Hepatocyte (in vitro differentiated cells): Measurements from ENCODE around the gene TAF6.

Experiments used
- EZH2 ChIP-seq: fragments of 200-600 bp; sonication (generic); IDR thresholded peaks from 2 replicates; pipeline ENCODE4 v1.6.1; 2016; ENCODE audit warnings: antibody characterized with exemption, mild to moderate bottlenecking, borderline replicate concordance
- TF ChIP-seq, protein P1 (sequence below): fragments of 200-600 bp; sonication (generic); IDR thresholded peaks from 2 replicates; pipeline ENCODE4 v1.5.1; 2016; ENCODE audit warnings: antibody characterized with exemption, mild to moderate bottlenecking; ENCODE audit not compliant: poor library complexity

DNA sequence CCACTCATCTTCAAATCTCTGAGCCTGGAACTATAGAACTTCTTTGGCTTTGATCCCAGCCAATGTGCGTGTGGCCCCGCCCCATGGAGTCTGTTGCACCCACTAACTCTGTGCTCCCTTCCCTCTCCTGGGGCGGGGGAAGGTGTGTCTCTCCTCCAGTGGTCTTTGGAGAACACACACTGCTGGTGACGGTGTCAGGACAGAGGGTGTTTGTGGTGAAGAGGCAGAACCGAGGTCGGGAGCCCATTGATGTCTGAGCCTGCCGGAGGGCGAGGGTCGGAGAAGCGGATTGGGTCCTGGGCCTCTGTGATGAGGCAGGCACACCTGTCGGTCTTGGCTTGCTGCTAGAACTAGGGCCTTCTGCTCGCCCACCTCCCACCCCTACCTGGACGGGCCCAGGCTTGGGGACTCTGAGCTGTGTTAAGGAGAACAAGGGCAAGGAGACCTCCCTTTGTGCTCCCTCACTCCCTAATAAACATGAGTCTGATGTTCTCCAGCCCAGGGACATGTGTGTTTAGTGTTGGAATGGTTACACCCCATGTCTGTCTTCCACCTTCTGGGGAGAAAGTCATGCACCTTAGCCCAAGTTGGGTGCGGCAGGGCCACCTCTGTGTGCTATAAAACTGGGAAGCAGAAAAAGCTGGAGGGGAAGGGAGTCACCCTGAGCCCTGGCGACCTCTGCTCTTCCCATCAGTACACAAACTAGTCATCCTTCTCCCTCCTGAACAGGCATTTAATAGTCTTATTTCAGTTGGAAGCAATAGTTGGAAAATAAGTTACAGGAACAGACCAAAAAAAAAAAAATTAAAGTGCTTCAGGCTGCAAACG lies 34.8 kb upstream of the TAF6 start:
- TF ChIP-seq, protein P1, sequence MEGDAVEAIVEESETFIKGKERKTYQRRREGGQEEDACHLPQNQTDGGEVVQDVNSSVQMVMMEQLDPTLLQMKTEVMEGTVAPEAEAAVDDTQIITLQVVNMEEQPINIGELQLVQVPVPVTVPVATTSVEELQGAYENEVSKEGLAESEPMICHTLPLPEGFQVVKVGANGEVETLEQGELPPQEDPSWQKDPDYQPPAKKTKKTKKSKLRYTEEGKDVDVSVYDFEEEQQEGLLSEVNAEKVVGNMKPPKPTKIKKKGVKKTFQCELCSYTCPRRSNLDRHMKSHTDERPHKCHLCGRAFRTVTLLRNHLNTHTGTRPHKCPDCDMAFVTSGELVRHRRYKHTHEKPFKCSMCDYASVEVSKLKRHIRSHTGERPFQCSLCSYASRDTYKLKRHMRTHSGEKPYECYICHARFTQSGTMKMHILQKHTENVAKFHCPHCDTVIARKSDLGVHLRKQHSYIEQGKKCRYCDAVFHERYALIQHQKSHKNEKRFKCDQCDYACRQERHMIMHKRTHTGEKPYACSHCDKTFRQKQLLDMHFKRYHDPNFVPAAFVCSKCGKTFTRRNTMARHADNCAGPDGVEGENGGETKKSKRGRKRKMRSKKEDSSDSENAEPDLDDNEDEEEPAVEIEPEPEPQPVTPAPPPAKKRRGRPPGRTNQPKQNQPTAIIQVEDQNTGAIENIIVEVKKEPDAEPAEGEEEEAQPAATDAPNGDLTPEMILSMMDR: no peak
- TF ChIP-seq EZH2: no peak
